WERI-Rb-1 (cell line): ENCODE results near the gene LRCH1.
"Not testable (repeated sequence)": the region's sequence is repeated elsewhere in the genome, so short reads cannot be mapped to it uniquely, and the experiment has no call there.

Source experiments
- DNase-seq: peaks from one replicate; pipeline ENCODE4 v3.0.0-alpha.2; 2020
- H3K27ac ChIP-seq: fragments of 250-450 bp; sonication (Bioruptor Pico); 2 replicates; pipeline ENCODE4 v1.5.1; 2020; ENCODE audit warnings: mild to moderate bottlenecking, moderate library complexity
- H3K27me3 ChIP-seq: fragments of 250-450 bp; sonication (Bioruptor Pico); 2 replicates; pipeline ENCODE4 v1.5.1; 2021; ENCODE audit warnings: mild to moderate bottlenecking, low read depth, moderate library complexity; ENCODE audit not compliant: insufficient read depth, severe bottlenecking
- H3K36me3 ChIP-seq: fragments of 250-450 bp; sonication (Bioruptor Pico); 2 replicates; pipeline ENCODE4 v1.5.1; 2020; ENCODE audit warnings: mild to moderate bottlenecking, moderate library complexity
- H3K4me3 ChIP-seq: 2 replicates; pipeline ENCODE4 v1.5.1; 2011; ENCODE audit warnings: low read depth, mild to moderate bottlenecking, control low read depth, low read length
- H3K9me3 ChIP-seq: fragments of 250-450 bp; sonication (Bioruptor Pico); 2 replicates; pipeline ENCODE4 v1.5.1; 2021; ENCODE audit warnings: mild to moderate bottlenecking, moderate library complexity; ENCODE audit not compliant: severe bottlenecking
- TF ChIP-seq, protein P1 (sequence below): IDR thresholded peaks from 2 replicates; pipeline ENCODE4 v1.5.1; 2011; ENCODE audit warnings: low read depth, mild to moderate bottlenecking, control low read depth, inconsistent platforms, low read length

LRCH1 gene

DNA sequence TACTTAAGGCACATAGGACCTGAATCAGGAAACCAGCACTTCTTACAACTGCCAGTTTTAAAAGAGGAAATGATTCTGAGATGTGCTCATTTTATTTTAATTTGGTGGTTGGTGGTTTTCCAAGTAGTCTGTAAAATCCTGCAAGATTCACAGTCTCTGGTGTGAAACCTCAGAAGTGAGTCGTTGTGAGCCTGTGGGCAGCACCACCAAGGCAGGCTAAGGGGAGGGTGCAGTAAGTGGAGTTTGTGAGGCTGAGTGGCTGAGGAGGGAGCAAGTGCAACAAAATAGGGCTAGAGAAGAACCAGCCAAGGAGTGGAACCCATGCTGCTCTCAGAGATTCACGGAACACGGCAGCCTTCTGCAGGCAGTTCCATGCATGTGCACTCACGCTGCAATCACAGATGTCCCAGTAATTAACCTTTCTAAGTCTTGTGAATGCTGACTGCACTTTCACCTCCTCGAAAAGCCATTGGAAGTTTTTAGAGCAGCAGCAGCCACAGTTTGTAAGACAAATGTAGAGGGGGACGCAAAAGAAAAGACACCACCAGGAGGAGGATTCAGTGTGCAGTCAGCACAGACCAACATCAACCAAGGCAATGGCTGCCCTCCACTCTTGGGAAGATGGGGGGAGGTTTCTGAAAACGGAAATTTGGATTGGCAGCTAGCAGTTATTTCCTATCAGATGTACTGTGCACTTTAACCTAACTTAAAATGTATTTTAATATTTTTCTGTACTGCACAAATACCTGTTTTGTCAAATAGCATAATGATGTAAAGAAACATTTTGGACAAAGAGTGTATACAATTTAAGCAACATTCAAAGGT is 199.1 kb downstream of the LRCH1 start:
- Histone ChIP-seq H3K27me3 (no peaks in the 10 kb centered on the region), H3K27ac (no peak overlapping the region), H3K4me3 (no peak overlapping the region), H3K36me3 (no peaks in the 10 kb centered on the region), H3K9me3 (no peaks in the 10 kb centered on the region)
- peak; percentile 14 for DNase-seq
- TF ChIP-seq, protein P1, sequence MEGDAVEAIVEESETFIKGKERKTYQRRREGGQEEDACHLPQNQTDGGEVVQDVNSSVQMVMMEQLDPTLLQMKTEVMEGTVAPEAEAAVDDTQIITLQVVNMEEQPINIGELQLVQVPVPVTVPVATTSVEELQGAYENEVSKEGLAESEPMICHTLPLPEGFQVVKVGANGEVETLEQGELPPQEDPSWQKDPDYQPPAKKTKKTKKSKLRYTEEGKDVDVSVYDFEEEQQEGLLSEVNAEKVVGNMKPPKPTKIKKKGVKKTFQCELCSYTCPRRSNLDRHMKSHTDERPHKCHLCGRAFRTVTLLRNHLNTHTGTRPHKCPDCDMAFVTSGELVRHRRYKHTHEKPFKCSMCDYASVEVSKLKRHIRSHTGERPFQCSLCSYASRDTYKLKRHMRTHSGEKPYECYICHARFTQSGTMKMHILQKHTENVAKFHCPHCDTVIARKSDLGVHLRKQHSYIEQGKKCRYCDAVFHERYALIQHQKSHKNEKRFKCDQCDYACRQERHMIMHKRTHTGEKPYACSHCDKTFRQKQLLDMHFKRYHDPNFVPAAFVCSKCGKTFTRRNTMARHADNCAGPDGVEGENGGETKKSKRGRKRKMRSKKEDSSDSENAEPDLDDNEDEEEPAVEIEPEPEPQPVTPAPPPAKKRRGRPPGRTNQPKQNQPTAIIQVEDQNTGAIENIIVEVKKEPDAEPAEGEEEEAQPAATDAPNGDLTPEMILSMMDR = peak; percentile 43; the same call in 1 of the 2 replicates

DNA sequence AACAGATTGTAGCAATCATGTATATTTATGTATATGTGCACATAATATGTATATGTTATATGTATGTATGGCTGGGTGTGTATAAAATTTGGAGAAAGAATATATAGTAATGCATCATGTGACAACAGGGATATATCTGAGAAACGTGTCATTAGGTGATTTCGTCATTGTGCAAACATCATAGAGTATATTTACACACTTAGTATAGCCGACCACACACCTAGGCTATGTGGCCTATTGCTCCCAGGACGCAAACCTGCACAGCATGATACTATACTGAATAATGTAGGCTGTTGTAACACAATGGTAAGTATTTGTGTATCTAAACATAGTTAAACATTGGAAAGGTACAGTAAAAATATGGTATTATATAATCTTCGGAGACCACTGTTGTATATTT is 200.2 kb downstream of the LRCH1 start:
- H3K9me3 ChIP-seq = no peaks in the 10 kb centered on the region
- TF ChIP-seq, protein P1 = no peak
- no peaks in the 10 kb centered on the region for H3K27me3 ChIP-seq
- no peak overlapping the region for H3K27ac ChIP-seq
- H3K36me3 ChIP-seq = no peaks in the 10 kb centered on the region
- H3K4me3 ChIP-seq = no peak overlapping the region
- DNase-seq = no peak

DNA sequence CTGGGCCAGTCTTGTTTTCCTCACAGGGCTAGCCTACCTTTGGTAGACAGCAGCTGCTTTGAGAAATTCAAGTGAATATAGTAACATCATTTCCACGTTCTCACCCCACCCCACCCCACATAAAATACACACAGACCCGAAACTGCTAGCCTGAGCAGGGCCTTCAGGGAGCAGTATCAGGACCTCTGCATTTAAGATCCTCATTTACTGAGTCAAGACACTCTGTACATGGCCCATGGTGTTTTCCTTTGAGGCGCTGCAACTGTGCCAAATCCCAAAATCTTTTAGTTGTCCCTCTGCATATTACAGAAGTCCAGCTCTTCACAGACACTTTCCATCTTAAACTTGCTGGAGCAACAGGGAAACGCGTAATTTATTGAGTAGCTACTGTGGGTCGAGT is 200.9 kb downstream of the LRCH1 start:
- Histone ChIP-seq H3K9me3 (no peaks in the 10 kb centered on the region), H3K27ac (no peak overlapping the region), H3K27me3 (no peaks in the 10 kb centered on the region), H3K36me3 (no peaks in the 10 kb centered on the region), H3K4me3 (no peak overlapping the region)
- DNase-seq = no peak
- TF ChIP-seq, protein P1 = no peak

DNA sequence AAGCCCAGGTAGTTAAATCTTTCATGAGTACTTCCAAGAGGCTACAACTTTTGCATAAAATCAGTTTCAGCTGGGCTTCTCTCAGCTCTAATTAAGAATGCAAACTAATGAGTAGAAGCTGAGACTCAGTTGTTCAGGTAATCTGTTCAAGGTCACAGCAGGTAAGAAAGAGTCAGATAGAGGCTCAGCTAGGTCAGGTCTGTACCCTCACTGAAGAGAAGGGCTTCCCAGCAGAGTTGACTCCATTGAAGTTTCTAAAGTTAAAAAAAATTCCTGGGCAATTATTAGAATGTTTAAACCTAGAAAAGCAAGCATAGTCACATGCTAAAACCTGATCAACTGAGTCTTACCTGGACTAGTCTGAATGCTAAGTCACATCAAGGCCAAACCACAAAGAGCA is 201.8 kb downstream of the LRCH1 start:
- no peak overlapping the region for H3K27ac ChIP-seq
- no peak for DNase-seq
- no peaks in the 10 kb centered on the region for H3K36me3 ChIP-seq
- no peaks in the 10 kb centered on the region for H3K27me3 ChIP-seq
- TF ChIP-seq, protein P1 = no peak
- H3K4me3 ChIP-seq = no peak overlapping the region
- no peaks in the 10 kb centered on the region for H3K9me3 ChIP-seq

DNA sequence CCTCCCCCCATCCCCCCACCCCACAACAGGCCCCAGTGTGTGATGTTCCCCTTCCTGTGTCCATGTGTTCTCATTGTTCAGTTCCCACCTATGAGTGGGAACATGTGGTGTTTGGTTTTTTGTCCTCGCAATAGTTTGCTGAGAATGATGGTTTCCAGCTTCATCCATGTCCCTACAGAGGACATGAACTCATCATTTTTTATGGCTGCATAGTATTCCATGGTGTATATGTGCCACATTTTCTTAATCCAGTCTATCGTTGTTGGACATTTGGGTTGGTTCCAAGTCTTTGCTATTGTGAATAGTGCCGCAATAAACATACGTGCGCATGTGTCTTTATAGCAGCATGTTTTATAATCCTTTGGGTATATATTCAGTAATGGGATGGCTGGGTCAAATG is 202.5 kb downstream of the LRCH1 start:
- DNase-seq, H3K36me3 ChIP-seq, H3K9me3 ChIP-seq, H3K27me3 ChIP-seq, H3K4me3 ChIP-seq, H3K27ac ChIP-seq: not testable (repeated sequence)

DNA sequence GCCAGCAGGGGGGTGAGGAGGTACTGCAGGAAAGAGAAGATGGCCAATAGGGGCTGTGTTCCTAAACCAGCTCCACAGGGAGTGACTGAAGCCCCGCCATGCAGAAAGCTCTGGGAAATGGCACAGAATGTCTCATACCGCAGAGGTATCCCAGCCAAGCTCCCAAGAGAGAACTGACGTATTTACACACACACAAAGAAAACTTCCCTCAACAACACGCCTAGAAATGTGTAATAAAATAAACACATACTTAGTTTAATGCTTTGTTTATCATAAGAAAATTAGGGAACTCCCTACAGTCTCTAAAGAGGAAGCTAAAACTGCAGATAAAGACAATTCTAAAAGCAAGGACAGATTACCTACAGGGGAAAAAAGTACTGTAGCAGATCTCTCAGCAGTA is 204.0 kb downstream of the LRCH1 start:
- no peak overlapping the region for H3K27ac ChIP-seq
- H3K36me3 ChIP-seq = no peaks in the 10 kb centered on the region
- H3K4me3 ChIP-seq = no peak overlapping the region
- no peaks in the 10 kb centered on the region for H3K9me3 ChIP-seq
- no peak for DNase-seq
- H3K27me3 ChIP-seq = no peaks in the 10 kb centered on the region
- TF ChIP-seq, protein P1 = no peak
